Uterus (tissue), 2 donors: ENCODE measurements around the gene DCST1.
A peak's percentile ranks its signal among the peaks of the same experiment; 100 is the strongest.

Source experiments
- CTCF ChIP-seq, 4 experiments: fragments of 200-600 bp in 2 of 4; fragments of 450-650 bp in 2 of 4; sonication (generic) in 2 of 4; IDR thresholded peaks; one replicate each; pipeline ENCODE4 v1.5.1; 2016 to 2019; ENCODE audit warnings: antibody characterized with exemption in 4 of 4, mild to moderate bottlenecking in 2 of 4, moderate library complexity in 1 of 4
- POLR2A ChIP-seq, 2 donors: fragments of 450-650 bp; IDR thresholded peaks; one replicate each; pipeline ENCODE4 v1.6.1; 2016; ENCODE audit warnings: antibody characterized with exemption in 2 of 2, mild to moderate bottlenecking in 1 of 2, moderate library complexity in 1 of 2

GRCh38 chr1:155061381-155062150 is 27.9 kb downstream of the DCST1 start:
- TF ChIP-seq CTCF (IDR thresholded peaks at IDR 0.05) (peak; percentile 94 to 100 (median 98)), POLR2A (IDR thresholded peaks at IDR 0.05) (peak in 1 of 2 donors; percentile 12)
